Neutrophil (primary cell): ENCODE results near the gene GIN1.

ENCODE experiments used
- H3K27ac ChIP-seq: fragments of 200-600 bp; sonication (generic); 2 replicates; pipeline ENCODE4 v1.5.1; 2016; ENCODE audit warnings: mild to moderate bottlenecking, moderate library complexity
- H3K27me3 ChIP-seq: fragments of 200-600 bp; sonication (generic); 2 replicates; pipeline ENCODE4 v1.6.0; 2016; ENCODE audit warnings: mild to moderate bottlenecking
- H3K36me3 ChIP-seq: fragments of 200-600 bp; sonication (generic); 2 replicates; pipeline ENCODE4 v1.5.1; 2017
- H3K4me1 ChIP-seq, 2 experiments: fragments of 200-600 bp in 1 of 2; sonication (generic) in 1 of 2; 1 replicate in 1 of 2; 2 replicates in 1 of 2; pipeline versions ENCODE4 v1.5.1 to v1.6.1; 2013 to 2016; ENCODE audit warnings: low read depth in 1 of 2, low read length in 1 of 2, mild to moderate bottlenecking in 1 of 2, moderate library complexity in 1 of 2; ENCODE audit not compliant: control insufficient read depth in 1 of 2, insufficient read depth in 1 of 2
- H3K4me3 ChIP-seq, 2 experiments: fragments of 200-600 bp in 1 of 2; sonication (generic) in 1 of 2; 1 replicate in 1 of 2; 2 replicates in 1 of 2; pipeline ENCODE4 v1.5.1; 2013 to 2016; ENCODE audit warnings: low read depth in 1 of 2, low read length in 1 of 2, mild to moderate bottlenecking in 1 of 2, moderate library complexity in 1 of 2
- H3K9me3 ChIP-seq: fragments of 200-600 bp; sonication (generic); 2 replicates; pipeline ENCODE4 v1.5.1; 2016
- TF ChIP-seq, protein P1 (sequence below): fragments of 200-600 bp; sonication (generic); IDR thresholded peaks from 2 replicates; pipeline ENCODE4 v1.5.1; 2016; ENCODE audit warnings: antibody characterized with exemption

GIN1 gene

GRCh38 chr5:103119070-103119764 is 721 bp downstream of the GIN1 start:
- peak overlapping the region; percentile 69 to 83 for H3K4me3 ChIP-seq
- TF ChIP-seq, protein P1, sequence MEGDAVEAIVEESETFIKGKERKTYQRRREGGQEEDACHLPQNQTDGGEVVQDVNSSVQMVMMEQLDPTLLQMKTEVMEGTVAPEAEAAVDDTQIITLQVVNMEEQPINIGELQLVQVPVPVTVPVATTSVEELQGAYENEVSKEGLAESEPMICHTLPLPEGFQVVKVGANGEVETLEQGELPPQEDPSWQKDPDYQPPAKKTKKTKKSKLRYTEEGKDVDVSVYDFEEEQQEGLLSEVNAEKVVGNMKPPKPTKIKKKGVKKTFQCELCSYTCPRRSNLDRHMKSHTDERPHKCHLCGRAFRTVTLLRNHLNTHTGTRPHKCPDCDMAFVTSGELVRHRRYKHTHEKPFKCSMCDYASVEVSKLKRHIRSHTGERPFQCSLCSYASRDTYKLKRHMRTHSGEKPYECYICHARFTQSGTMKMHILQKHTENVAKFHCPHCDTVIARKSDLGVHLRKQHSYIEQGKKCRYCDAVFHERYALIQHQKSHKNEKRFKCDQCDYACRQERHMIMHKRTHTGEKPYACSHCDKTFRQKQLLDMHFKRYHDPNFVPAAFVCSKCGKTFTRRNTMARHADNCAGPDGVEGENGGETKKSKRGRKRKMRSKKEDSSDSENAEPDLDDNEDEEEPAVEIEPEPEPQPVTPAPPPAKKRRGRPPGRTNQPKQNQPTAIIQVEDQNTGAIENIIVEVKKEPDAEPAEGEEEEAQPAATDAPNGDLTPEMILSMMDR, result no peak
- H3K4me1 ChIP-seq, result peaks cover 36 to 39% of the 10 kb centered on the region in 2 experiments
- H3K27me3 ChIP-seq, result no peaks in the 10 kb centered on the region
- H3K27ac ChIP-seq, result peak overlapping the region; percentile 96
- peaks cover 8% of the 10 kb centered on the region for H3K36me3 ChIP-seq
- no peaks in the 10 kb centered on the region for H3K9me3 ChIP-seq

DNA sequence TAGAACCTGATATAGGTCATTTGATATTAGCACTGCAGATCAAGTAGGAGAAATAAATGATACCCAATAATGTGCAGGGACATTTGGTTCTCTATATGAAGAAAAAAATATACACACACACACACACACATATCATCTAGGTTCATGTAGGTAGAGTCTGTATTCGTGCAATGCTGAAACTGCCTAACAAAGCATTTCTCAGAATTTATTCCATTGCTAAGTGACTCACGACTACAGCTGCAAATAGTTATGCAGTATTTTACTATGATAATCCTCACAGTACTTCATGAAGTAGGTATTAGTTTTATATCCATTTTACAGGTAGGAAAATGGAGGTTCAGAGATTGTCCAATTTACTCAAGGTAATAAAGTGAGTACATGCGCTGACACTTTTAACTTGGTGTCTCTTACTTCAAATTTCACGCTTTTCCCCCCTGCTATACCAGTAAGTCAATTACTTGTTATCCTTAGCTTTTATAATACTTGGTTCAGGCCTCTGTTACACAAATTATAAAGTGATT is 2.4 kb downstream of the GIN1 start:
- H3K9me3 ChIP-seq, result no peaks in the 10 kb centered on the region
- TF ChIP-seq, protein P1, result no peak

DNA sequence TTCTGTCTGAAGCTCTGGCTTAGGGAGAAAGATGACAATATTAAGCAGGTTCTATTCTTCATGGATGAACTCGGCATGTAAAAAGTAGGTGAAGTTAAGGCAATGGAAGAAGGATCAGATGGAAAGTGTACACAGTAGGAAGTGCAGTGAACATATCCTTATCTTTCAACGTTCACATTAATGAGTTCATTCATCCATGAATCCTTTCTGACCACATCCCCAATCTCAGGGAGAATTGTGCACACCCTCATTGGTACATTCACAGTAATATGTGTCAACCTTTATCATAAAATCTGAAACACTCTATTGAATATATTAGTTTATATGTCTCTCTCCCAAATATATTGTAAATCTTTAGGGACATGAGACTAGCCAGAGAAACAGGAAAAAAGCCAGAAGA is 5.5 kb downstream of the GIN1 start:
- Histone ChIP-seq H3K4me1 (peaks cover 34 to 36% of the 10 kb centered on the region in 2 experiments), H3K27ac (no peak overlapping the region), H3K9me3 (no peaks in the 10 kb centered on the region), H3K27me3 (no peaks in the 10 kb centered on the region), H3K4me3 (no peak overlapping the region), H3K36me3 (no peaks in the 10 kb centered on the region)
- TF ChIP-seq, protein P1, result no peak

More for the DNA sequence above, 2.4 kb downstream of the GIN1 start:
- Histone ChIP-seq H3K27ac (no peak overlapping the region), H3K4me3 (no peak overlapping the region), H3K4me1 (peaks cover 39 to 40% of the 10 kb centered on the region in 2 experiments), H3K36me3 (no peaks in the 10 kb centered on the region), H3K27me3 (no peaks in the 10 kb centered on the region)

DNA sequence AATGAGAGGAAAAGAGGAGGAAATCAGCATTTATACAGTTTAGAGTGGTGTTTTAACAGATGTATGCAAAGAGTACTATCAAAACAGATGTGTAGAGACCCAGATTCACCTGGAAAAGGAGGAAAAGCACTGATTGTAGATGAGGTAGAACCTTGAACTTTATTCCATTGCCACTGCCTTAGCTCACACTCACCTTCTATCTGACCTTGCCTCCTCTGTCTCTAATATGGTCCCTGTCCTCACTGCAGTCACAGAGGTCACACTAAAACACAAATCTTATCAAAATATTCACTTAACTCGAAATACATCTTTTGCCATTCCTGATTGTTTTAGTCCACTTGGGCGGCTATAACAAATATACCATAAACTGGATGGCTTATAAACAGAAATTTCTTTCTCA is 7.0 kb downstream of the GIN1 start:
- H3K36me3 ChIP-seq, result peaks cover under 1% of the 10 kb centered on the region
- no peak overlapping the region for H3K4me3 ChIP-seq
- H3K4me1 ChIP-seq, result peaks cover 24 to 26% of the 10 kb centered on the region in 2 experiments
- H3K9me3 ChIP-seq, result no peaks in the 10 kb centered on the region
- TF ChIP-seq, protein P1, result no peak
- peak overlapping the region; percentile 80 for H3K27ac ChIP-seq
- no peaks in the 10 kb centered on the region for H3K27me3 ChIP-seq

DNA sequence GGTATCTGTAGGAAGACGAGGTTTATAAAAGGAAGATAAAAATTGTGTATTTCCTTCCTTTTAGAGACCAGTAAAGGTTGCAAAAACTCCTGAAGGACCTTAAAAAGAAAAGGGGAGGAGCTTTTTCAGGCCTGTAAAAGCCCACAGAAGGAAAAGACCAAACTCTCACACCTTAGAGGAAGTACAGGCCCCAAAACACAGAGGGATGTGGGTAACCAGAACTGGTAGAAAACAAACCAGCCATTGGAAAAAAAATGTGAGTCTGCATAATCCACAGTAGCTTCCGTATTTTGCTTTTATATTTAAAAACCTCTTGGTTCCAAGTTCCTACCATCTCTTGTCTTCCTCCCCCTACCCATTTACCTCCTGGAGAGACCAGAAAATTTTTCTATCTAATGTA is 8.5 kb downstream of the GIN1 start:
- Histone ChIP-seq H3K4me3 (no peak overlapping the region), H3K9me3 (no peaks in the 10 kb centered on the region), H3K4me1 (peaks cover 24 to 26% of the 10 kb centered on the region in 2 experiments), H3K27ac (peak overlapping the region; percentile 80), H3K36me3 (peaks cover 8% of the 10 kb centered on the region), H3K27me3 (no peaks in the 10 kb centered on the region)
- TF ChIP-seq, protein P1, result no peak
